SK-N-SH (cell line): ENCODE results near the gene RASEF. TPM values are rescaled to one million over a fixed set of nuclear protein-coding genes. Genes with fewer than 3 reads are reported as not detected.

Experiments used
- CTCF ChIA-PET: fragments of 300-600, 350-600 bp; formaldehyde crosslinking; extraction: SDS; loops from one replicate; lab custom pipeline; 2021; lab: Yijun Ruan, JAX
- POLR2A ChIA-PET: fragments of 350-600 bp; sonication (Branson Sonifier 250); formaldehyde crosslinking; extraction: SDS; loops from one replicate; lab custom pipeline; 2020; ENCODE audit warnings: antibody characterized with exemption, inconsistent platforms; lab: Yijun Ruan, JAX
- DNase-seq: peaks from one replicate; pipeline ENCODE4 v3.0.0; 2012
- H2AFZ ChIP-seq: fragments of 200-600 bp; sonication (generic); 2 replicates; pipeline ENCODE4 v1.8.1; 2016; ENCODE audit warnings: antibody characterized with exemption, mild to moderate bottlenecking, low read depth
- H3F3A ChIP-seq: fragments of 200-600 bp; sonication (generic); replicated peaks from 2 replicates; pipeline ENCODE3; 2016; ENCODE audit warnings: antibody characterized with exemption, mild to moderate bottlenecking; ENCODE audit not compliant: insufficient read depth
- H3K27ac ChIP-seq, 2 experiments: fragments of 200-500 bp in 1 of 2; fragments of 200-600 bp in 1 of 2; sonication (Bioruptor generic) in 1 of 2; sonication (generic), shearing (Covaris generic) in 1 of 2; 2 replicates each; pipeline versions ENCODE4 v1.5.1 to v1.6.1; 2014 to 2016; ENCODE audit warnings: low read depth in 2 of 2, inconsistent platforms in 1 of 2, low read length in 1 of 2, mild to moderate bottlenecking in 1 of 2, mixed read lengths in 1 of 2
- H3K27me3 ChIP-seq: fragments of 200-600 bp; sonication (generic), shearing (Covaris generic); 2 replicates; pipeline ENCODE4 v1.6.1; 2016; ENCODE audit warnings: mixed run types; ENCODE audit not compliant: insufficient read depth
- H3K36me3 ChIP-seq, 2 experiments: fragments of 200-500 bp in 1 of 2; fragments of 200-600 bp in 1 of 2; sonication (Bioruptor generic) in 1 of 2; sonication (generic) in 1 of 2; replicated peaks in 1 of 2; 2 replicates each; pipeline versions ENCODE3 to v1.5.1; 2014 to 2016; ENCODE audit warnings: low read length in 1 of 2, mild to moderate bottlenecking in 1 of 2; ENCODE audit not compliant: insufficient read depth in 2 of 2, control insufficient read depth in 1 of 2
- H3K4me1 ChIP-seq, 2 experiments: fragments of 200-500 bp in 1 of 2; fragments of 200-600 bp in 1 of 2; sonication (Bioruptor generic) in 1 of 2; sonication (generic), shearing (Covaris generic) in 1 of 2; 2 replicates each; pipeline versions ENCODE4 v1.5.1 to v1.6.1; 2014 to 2016; ENCODE audit warnings: low read depth in 1 of 2, low read length in 1 of 2, mixed run types in 1 of 2; ENCODE audit not compliant: insufficient read depth in 2 of 2, control insufficient read depth in 1 of 2
- H3K4me2 ChIP-seq: fragments of 200-600 bp; sonication (generic), shearing (Covaris generic); 2 replicates; pipeline ENCODE4 v1.6.1; 2017; ENCODE audit warnings: mixed run types
- H3K4me3 ChIP-seq, 2 experiments: fragments of 200-500 bp in 1 of 2; fragments of 200-600 bp in 1 of 2; sonication (Bioruptor generic) in 1 of 2; sonication (generic), shearing (Covaris generic) in 1 of 2; 2 replicates each; pipeline versions ENCODE4 v1.5.1 to v1.8.1; 2014 to 2016; ENCODE audit warnings: low read depth in 2 of 2, inconsistent platforms in 1 of 2, low read length in 1 of 2, mild to moderate bottlenecking in 1 of 2, mixed read lengths in 1 of 2, moderate library complexity in 1 of 2
- H3K79me2 ChIP-seq: fragments of 200-600 bp; sonication (generic); 2 replicates; pipeline ENCODE4 v1.8.1; 2017; ENCODE audit warnings: mild to moderate bottlenecking; ENCODE audit not compliant: insufficient read depth
- H3K9ac ChIP-seq: fragments of 200-600 bp; sonication (generic); 2 replicates; pipeline ENCODE4 v1.6.1; 2017; ENCODE audit warnings: mixed run types
- H3K9me2 ChIP-seq: fragments of 200-600 bp; sonication (generic); 2 replicates; pipeline ENCODE4 v1.6.1; 2017; ENCODE audit warnings: mixed run types
- H3K9me3 ChIP-seq: fragments of 200-600 bp; sonication (generic); 2 replicates; pipeline ENCODE4 v1.6.1; 2017; ENCODE audit warnings: mixed run types, mild to moderate bottlenecking, moderate library complexity
- H4K20me1 ChIP-seq: fragments of 200-600 bp; sonication (generic); 2 replicates; pipeline ENCODE4 v1.6.1; 2017; ENCODE audit warnings: mild to moderate bottlenecking, mixed run types; ENCODE audit not compliant: insufficient read depth
- EP300 ChIP-seq, 2 experiments: IDR thresholded peaks; 2 replicates each; pipeline versions ENCODE4 v1.4.0 to v1.6.1; 2012; ENCODE audit warnings: borderline replicate concordance in 1 of 2, low read depth in 1 of 2, low read length in 1 of 2
- FOXJ3 ChIP-seq: sonication (generic); formaldehyde crosslinking; IDR thresholded peaks from 2 replicates; pipeline ENCODE4 v1.5.1; 2020; ENCODE audit warnings: mild to moderate bottlenecking, missing genetic modification reagents
- FOXM1 ChIP-seq: IDR thresholded peaks from 2 replicates; pipeline ENCODE4 v1.4.0; 2012; ENCODE audit warnings: low read depth, mild to moderate bottlenecking
- GATA2 ChIP-seq: sonication (generic); formaldehyde crosslinking; IDR thresholded peaks from 2 replicates; pipeline ENCODE4 v1.5.0; 2020; ENCODE audit warnings: mild to moderate bottlenecking, missing genetic modification reagents
- JUND ChIP-seq: IDR thresholded peaks from 2 replicates; pipeline ENCODE4 v1.4.0; 2012
- MEF2A ChIP-seq: IDR thresholded peaks from 2 replicates; pipeline ENCODE4 v1.4.0; 2012; ENCODE audit warnings: low read depth, borderline replicate concordance
- MXI1 ChIP-seq: IDR thresholded peaks from 2 replicates; pipeline ENCODE4 v1.6.1; 2012; ENCODE audit warnings: mild to moderate bottlenecking, low read depth, low read length, improper control_type of control experiment
- POLR2AphosphoS5 ChIP-seq: IDR thresholded peaks from 2 replicates; pipeline ENCODE4 v1.6.1; 2012; ENCODE audit warnings: low read depth, low read length
- TAF1 ChIP-seq: IDR thresholded peaks from 2 replicates; pipeline ENCODE4 v1.6.1; 2012; ENCODE audit warnings: low read depth, mild to moderate bottlenecking, low read length, moderate library complexity, borderline replicate concordance
- TCF12 ChIP-seq: IDR thresholded peaks from 2 replicates; pipeline ENCODE4 v1.4.0; 2012
- TEAD4 ChIP-seq: IDR thresholded peaks from 2 replicates; pipeline ENCODE4 v1.4.0; 2012; ENCODE audit warnings: mild to moderate bottlenecking, borderline replicate concordance; ENCODE audit not compliant: insufficient read depth
- WGBS: methylation state at CpG from one replicate; pipeline ENCODE4 v1.1.6; 2017; ENCODE audit warnings: low lambda C conversion rate; 5-methylcytosine and 5-hydroxymethylcytosine counted together
- polyA plus RNA-seq, 3 experiments: library from polyadenylated mRNA; depleted of rRNA; stranded (reverse); fragments of >200 nt; gene quantifications; 2 replicates each; pipeline ENCODE4 v1.2.3, GENCODE V29; 2012
- TF ChIP-seq, protein P1 (sequence below): fragments of 150-350 bp; IDR thresholded peaks from 2 replicates; pipeline ENCODE4 v1.6.1; 2016; ENCODE audit warnings: mild to moderate bottlenecking, low read depth, low read length
- TF ChIP-seq, protein P2 (sequence below): fragments of 150-350 bp; IDR thresholded peaks from 2 replicates; pipeline ENCODE4 v1.6.1; 2017; ENCODE audit warnings: antibody characterized with exemption, low read length, low read depth, borderline replicate concordance
- TF ChIP-seq, protein P3 (sequence below): IDR thresholded peaks from 2 replicates; pipeline ENCODE4 v1.4.0; 2012; ENCODE audit warnings: low read depth
- TF ChIP-seq, protein P4 (sequence below): IDR thresholded peaks from 2 replicates; pipeline ENCODE4 v1.6.1; 2012; ENCODE audit warnings: mild to moderate bottlenecking, low read depth, low read length, moderate library complexity
- TF ChIP-seq, protein P5 (sequence below): IDR thresholded peaks from 2 replicates; pipeline ENCODE4; 2012

RASEF gene
- polyA plus RNA-seq, 1 of the 3 experiments (the other 2 are of a cell fraction): not detected

DNA sequence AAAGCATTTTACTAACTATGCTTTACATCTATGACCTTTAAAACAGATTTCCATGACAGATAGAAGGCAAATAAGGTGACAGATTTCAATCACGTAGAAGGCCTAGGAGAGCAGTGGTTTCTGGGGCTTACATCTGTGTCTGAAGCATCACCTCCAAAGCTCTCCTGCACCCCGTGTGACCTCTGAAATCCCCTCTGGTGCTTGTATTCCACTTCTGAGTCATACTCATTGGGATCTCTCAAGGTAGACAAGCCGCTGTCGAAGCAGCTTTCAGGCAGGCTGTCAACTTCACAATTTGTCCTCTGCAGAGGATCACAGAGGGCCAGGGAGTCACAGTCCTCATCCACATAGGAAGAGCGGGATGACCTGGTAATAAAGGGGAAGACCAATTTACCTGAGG lies 62.2 kb downstream of the RASEF start:
- Histone ChIP-seq H3K36me3 (no peaks in the 10 kb centered on the region), H3K4me2 (no peak overlapping the region), H3K4me3 (no peak overlapping the region), H4K20me1 (no peaks in the 10 kb centered on the region), H3K9ac (no peak overlapping the region), H2AFZ (no peak overlapping the region), H3F3A (no peaks in the 10 kb centered on the region), H3K79me2 (no peaks in the 10 kb centered on the region), H3K9me2 (no peaks in the 10 kb centered on the region), H3K27ac (no peak overlapping the region), H3K27me3 (no peaks in the 10 kb centered on the region), H3K4me1 (peaks cover 0 to 10% of the 10 kb centered on the region in 2 experiments; a peak in 1 of 4 replicates), H3K9me3 (no peaks in the 10 kb centered on the region)
- DNase-seq: no peak
- CTCF ChIA-PET: no interaction called here
- WGBS: 44% methylated on average over 5 of the region's 5 CpGs
- POLR2A ChIA-PET: no interaction called here
- no peak for TF ChIP-seq EP300 (IDR thresholded peaks at IDR 0.05; ENCODE audit: borderline replicate concordance in 1 of 2, low read depth in 1 of 2, low read length in 1 of 2)
- no peak for TF ChIP-seq JUND

DNA sequence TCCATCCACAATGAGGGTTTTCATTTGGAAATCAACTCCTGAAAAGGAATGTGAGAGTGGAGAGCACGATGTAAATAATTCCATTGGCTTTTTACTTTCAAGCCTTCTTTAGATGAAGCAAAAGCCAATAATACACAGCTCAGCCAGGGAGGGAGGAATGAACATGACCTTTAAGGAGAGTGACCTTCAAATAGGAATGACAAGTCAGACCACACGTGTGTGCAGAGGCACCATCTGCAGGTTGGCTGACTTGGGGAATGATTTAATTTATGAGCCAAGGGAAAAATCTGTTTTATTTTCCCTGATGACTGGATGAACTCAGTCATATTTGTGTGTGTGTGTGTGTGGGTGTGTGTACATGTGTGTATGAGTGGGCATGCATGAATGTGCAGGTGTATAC lies 64.5 kb downstream of the RASEF start:
- Histone ChIP-seq H3K79me2 (no peaks in the 10 kb centered on the region), H3K4me1 (peaks cover 0 to 13% of the 10 kb centered on the region in 2 experiments; a peak in 1 of 4 replicates), H3K4me2 (no peak overlapping the region), H3K27ac (peak overlapping the region in 1 of 2 experiments; percentile 31; a peak in 1 of 4 replicates), H2AFZ (no peak overlapping the region), H3K36me3 (no peaks in the 10 kb centered on the region), H3K9ac (no peak overlapping the region), H3K9me2 (no peaks in the 10 kb centered on the region), H3F3A (no peaks in the 10 kb centered on the region), H3K4me3 (no peak overlapping the region), H3K9me3 (no peaks in the 10 kb centered on the region), H3K27me3 (no peaks in the 10 kb centered on the region), H4K20me1 (no peaks in the 10 kb centered on the region)
- TF ChIP-seq TEAD4 (no peak), POLR2AphosphoS5 (no peak), TCF12 (no peak), FOXM1 (no peak), MXI1 (no peak), FOXJ3 (CRISPR knock-in tag) (no peak), GATA2 (CRISPR knock-in tag) (no peak), TAF1 (no peak), MEF2A (no peak)
- TF ChIP-seq, protein P1, sequence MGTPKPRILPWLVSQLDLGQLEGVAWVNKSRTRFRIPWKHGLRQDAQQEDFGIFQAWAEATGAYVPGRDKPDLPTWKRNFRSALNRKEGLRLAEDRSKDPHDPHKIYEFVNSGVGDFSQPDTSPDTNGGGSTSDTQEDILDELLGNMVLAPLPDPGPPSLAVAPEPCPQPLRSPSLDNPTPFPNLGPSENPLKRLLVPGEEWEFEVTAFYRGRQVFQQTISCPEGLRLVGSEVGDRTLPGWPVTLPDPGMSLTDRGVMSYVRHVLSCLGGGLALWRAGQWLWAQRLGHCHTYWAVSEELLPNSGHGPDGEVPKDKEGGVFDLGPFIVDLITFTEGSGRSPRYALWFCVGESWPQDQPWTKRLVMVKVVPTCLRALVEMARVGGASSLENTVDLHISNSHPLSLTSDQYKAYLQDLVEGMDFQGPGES: no peak
- TF ChIP-seq, protein P2, sequence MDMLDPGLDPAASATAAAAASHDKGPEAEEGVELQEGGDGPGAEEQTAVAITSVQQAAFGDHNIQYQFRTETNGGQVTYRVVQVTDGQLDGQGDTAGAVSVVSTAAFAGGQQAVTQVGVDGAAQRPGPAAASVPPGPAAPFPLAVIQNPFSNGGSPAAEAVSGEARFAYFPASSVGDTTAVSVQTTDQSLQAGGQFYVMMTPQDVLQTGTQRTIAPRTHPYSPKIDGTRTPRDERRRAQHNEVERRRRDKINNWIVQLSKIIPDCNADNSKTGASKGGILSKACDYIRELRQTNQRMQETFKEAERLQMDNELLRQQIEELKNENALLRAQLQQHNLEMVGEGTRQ: no peak
- TF ChIP-seq, protein P3, sequence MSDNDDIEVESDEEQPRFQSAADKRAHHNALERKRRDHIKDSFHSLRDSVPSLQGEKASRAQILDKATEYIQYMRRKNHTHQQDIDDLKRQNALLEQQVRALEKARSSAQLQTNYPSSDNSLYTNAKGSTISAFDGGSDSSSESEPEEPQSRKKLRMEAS: no peak
- TF ChIP-seq, protein P4, sequence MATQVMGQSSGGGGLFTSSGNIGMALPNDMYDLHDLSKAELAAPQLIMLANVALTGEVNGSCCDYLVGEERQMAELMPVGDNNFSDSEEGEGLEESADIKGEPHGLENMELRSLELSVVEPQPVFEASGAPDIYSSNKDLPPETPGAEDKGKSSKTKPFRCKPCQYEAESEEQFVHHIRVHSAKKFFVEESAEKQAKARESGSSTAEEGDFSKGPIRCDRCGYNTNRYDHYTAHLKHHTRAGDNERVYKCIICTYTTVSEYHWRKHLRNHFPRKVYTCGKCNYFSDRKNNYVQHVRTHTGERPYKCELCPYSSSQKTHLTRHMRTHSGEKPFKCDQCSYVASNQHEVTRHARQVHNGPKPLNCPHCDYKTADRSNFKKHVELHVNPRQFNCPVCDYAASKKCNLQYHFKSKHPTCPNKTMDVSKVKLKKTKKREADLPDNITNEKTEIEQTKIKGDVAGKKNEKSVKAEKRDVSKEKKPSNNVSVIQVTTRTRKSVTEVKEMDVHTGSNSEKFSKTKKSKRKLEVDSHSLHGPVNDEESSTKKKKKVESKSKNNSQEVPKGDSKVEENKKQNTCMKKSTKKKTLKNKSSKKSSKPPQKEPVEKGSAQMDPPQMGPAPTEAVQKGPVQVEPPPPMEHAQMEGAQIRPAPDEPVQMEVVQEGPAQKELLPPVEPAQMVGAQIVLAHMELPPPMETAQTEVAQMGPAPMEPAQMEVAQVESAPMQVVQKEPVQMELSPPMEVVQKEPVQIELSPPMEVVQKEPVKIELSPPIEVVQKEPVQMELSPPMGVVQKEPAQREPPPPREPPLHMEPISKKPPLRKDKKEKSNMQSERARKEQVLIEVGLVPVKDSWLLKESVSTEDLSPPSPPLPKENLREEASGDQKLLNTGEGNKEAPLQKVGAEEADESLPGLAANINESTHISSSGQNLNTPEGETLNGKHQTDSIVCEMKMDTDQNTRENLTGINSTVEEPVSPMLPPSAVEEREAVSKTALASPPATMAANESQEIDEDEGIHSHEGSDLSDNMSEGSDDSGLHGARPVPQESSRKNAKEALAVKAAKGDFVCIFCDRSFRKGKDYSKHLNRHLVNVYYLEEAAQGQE: no peak
- TF ChIP-seq, protein P5, sequence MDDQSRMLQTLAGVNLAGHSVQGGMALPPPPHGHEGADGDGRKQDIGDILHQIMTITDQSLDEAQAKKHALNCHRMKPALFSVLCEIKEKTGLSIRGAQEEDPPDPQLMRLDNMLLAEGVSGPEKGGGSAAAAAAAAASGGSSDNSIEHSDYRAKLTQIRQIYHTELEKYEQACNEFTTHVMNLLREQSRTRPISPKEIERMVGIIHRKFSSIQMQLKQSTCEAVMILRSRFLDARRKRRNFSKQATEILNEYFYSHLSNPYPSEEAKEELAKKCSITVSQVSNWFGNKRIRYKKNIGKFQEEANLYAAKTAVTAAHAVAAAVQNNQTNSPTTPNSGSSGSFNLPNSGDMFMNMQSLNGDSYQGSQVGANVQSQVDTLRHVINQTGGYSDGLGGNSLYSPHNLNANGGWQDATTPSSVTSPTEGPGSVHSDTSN: no peak
- DNase-seq: no peak
- 11% methylated on average over 2 of the region's 2 CpGs for whole genome bisulfite sequencing
- CTCF ChIA-PET: no interaction called here
- POLR2A ChIA-PET: no interaction called here
